NB4 (cell line): ENCODE results near the gene SLC45A1.

Source experiments
- DNase-seq: peaks from one replicate; pipeline ENCODE4 v3.0.0; 2010; ENCODE audit warnings: low read depth
- H3K4me3 ChIP-seq: one replicate; pipeline ENCODE4 v1.5.1; 2011; ENCODE audit warnings: mild to moderate bottlenecking, low read depth, low read length, moderate library complexity
- MYC ChIP-seq: IDR thresholded peaks from 2 replicates; pipeline ENCODE4 v1.6.1; 2011; ENCODE audit warnings: low read depth, low read length
- POLR2A ChIP-seq: IDR thresholded peaks from 2 replicates; pipeline ENCODE4 v1.6.1; 2011; ENCODE audit warnings: mild to moderate bottlenecking; ENCODE audit not compliant: insufficient read length; ENCODE audit errors: extremely low read depth
- TF ChIP-seq, protein P1 (sequence below): IDR thresholded peaks from 2 replicates; pipeline ENCODE4 v1.6.1; 2011; ENCODE audit warnings: low read depth, low read length
- TF ChIP-seq, protein P2 (sequence below): IDR thresholded peaks from one replicate; pipeline ENCODE4 v1.5.1; 2012; ENCODE audit warnings: low read depth, low read length

Gene SLC45A1

GRCh38 chr1:8384577-8384976 lies 66.7 kb downstream of the SLC45A1 start:
- H3K4me3 ChIP-seq: no peak overlapping the region
- no peak for TF ChIP-seq POLR2A
- TF ChIP-seq MYC: no peak
- DNase-seq: no peak

DNA sequence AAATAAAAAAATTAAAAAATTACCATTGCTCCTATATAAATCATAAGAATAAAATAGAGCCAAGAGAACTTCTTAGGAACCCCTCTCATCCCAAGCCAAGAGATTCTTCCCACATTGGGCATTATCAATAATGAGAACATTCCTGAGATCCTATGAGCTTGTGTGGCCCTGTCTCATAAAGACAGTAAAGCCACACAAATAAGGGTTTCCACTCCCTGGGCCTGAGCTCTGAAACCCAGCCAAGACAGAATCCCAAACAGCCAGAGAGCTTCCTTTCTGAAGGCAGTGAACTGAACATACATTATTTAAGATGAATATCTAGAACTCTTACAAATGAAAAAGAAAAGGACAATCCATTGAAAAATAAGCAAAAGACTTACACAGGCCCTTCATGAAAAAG lies 68.3 kb downstream of the SLC45A1 start:
- no peak for DNase-seq
- no peak for TF ChIP-seq POLR2A
- no peak overlapping the region for H3K4me3 ChIP-seq

GRCh38 chr1:8388732-8389562 lies 71.0 kb downstream of the SLC45A1 start:
- no peak for DNase-seq
- TF ChIP-seq, protein P1, sequence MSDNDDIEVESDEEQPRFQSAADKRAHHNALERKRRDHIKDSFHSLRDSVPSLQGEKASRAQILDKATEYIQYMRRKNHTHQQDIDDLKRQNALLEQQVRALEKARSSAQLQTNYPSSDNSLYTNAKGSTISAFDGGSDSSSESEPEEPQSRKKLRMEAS: no peak
- TF ChIP-seq POLR2A (no peak), MYC (no peak)
- no peak overlapping the region for H3K4me3 ChIP-seq

- no peak overlapping the region for H3K4me3 ChIP-seq
- TF ChIP-seq POLR2A (no peak), MYC (no peak)
- TF ChIP-seq, protein P1: no peak
- TF ChIP-seq, protein P2, sequence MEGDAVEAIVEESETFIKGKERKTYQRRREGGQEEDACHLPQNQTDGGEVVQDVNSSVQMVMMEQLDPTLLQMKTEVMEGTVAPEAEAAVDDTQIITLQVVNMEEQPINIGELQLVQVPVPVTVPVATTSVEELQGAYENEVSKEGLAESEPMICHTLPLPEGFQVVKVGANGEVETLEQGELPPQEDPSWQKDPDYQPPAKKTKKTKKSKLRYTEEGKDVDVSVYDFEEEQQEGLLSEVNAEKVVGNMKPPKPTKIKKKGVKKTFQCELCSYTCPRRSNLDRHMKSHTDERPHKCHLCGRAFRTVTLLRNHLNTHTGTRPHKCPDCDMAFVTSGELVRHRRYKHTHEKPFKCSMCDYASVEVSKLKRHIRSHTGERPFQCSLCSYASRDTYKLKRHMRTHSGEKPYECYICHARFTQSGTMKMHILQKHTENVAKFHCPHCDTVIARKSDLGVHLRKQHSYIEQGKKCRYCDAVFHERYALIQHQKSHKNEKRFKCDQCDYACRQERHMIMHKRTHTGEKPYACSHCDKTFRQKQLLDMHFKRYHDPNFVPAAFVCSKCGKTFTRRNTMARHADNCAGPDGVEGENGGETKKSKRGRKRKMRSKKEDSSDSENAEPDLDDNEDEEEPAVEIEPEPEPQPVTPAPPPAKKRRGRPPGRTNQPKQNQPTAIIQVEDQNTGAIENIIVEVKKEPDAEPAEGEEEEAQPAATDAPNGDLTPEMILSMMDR: no peak
- DNase-seq: no peak
Measured at GRCh38 chr1:8389958-8390535, 72.1 kb downstream of the SLC45A1 start.

DNA sequence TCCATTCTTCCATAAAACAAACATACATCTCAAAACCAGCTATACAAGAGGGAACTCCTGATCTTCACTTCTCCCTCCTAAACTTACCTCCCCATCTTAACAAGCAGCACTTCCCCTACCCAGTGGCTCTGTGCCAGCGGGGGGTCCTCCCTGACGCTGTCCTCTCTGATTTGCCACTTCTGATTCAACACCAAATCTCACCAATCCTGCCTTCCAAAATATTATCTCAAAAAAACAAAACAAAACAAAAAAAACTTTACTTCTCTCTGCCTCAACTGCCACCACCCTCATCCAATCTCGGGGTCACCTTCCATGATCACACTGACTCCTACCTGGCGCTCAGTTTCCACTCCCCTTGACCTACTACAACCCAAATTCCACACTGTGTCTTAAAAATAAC lies 72.8 kb downstream of the SLC45A1 start:
- no peak overlapping the region for H3K4me3 ChIP-seq
- TF ChIP-seq, protein P1: no peak
- TF ChIP-seq, protein P2: no peak
- TF ChIP-seq MYC (no peak), POLR2A (no peak)
- DNase-seq: peak; percentile 38

DNA sequence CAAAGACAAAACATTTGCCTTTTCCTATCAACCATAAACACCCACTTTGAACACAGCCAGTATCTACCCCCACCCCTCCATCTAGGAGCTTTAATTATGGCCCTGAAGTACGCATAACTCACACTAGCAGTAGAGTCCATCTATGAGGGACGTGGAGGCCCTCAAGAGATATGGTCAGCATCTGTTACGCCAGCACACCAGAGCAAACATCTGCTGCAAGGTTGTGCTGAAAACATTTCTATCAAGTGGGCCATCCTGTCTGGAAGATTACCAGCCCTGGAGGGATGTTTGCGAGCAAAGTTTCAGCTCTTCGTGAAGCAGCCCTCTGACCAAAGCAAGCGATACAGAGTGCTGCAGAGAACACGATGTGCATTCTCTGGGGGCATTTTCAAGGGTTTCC lies 74.6 kb downstream of the SLC45A1 start:
- no peak for TF ChIP-seq POLR2A
- TF ChIP-seq MYC: no peak
- TF ChIP-seq, protein P1: no peak
- TF ChIP-seq, protein P2: no peak
- no peak for DNase-seq

More for the DNA sequence above, 74.6 kb downstream of the SLC45A1 start:
- H3K4me3 ChIP-seq: no peak overlapping the region
